ENCODE data around the gene OTUD7B.
"Not testable (repeated sequence)": the region's sequence is repeated elsewhere in the genome, so short reads cannot be mapped to it uniquely, and the experiment has no call there.

The OTUD7B gene

DNA sequence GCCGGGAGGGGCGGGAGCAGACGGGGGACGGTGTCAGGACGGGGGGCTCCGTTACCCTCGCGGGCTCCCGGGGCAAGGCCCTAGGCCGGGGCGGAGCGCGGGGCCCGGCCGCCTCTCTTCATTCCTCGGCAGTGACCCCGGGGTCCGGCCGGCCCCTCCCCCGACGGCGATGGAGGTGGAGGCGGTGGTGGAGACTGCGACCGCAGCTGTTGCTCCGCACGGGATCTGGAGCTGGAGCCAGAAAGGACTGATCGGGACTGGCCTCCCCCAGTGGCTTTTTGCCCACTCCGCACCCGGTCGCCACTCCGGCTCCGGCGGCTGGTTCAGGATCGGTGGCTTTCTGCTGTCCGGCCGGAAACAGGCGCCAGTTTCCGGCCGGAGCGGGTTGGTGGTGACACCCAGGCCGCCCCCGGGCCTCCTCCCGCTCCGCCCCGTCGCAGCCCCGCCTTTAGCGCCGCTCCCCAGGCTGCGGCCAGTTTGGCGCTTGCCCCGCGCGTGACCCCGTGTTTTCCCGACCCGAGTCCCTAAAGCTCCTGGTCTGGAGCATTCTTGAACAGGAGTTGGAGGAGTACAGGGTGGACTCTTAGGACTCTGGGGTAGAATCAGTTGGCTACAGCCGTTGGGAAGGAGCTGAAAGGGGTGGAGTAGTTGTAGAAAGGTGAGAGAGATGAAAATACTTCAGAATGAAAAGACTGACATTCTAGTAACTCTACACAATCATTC lies at the start of gene OTUD7B:
OTUD7B (minus strand) TSS at position 334 of the 723 bp plus-strand sequence. CDS start 33,216 bp downstream, outside the sequence.
- peak; percentile 90 to 99 for DNase-seq

DNA sequence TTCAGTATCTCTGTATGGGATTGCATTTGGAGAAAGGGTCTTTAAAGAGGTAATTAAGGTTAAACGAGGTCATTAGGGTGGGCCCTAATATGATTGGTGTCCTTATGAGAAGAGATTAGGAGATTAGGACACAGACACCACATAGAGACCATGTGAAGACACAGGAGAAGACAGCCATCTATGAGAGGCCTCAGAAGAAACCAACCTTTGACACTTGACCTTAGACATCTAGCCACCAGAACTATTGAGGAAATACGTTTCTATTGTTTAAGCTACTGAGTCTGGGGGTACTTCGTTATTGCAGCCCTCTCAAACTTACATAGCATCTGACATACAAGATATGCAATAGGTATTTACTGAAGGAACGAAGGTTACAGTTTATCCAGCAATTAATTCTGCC lies 49.7 kb upstream of the OTUD7B start:
- DNase-seq, result no peak

DNA sequence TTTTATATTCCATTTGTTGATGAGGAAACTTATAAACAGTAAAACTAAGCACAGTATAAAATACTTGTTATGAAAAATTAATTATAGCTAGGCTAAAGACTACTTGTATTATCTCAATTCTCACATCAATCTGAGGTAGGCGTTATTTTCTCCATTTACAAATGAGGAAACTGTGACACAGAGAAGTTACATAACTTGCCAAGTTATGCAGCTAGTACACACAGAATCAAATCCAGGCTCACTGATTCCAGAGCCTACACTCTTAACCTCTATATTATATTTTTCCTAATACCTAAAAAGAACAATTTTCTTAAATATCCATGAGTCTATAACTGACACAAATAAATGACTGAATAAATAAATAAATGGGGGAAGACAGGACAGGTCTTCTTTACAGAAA lies 45.9 kb upstream of the OTUD7B start:
- DNase-seq, result no peak

DNA sequence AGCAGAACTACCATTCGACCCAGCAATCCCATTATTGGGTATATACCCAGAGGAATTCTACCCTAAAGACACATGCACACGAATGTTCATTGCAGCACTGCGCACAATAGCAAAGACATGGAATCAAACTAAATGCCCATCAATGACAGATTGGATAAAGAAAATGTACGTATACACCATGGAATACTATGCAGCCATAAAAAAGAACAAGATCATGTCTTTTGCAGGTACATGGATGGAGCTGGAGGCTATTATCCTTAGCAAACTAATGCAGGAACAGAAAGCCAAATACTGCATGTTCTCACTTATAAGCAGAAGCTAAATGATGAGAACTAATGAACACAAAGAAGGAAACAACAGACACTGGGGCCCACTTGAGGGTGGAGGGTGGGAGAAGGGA lies 45.0 kb upstream of the OTUD7B start:
- DNase-seq, result not testable (repeated sequence)

DNA sequence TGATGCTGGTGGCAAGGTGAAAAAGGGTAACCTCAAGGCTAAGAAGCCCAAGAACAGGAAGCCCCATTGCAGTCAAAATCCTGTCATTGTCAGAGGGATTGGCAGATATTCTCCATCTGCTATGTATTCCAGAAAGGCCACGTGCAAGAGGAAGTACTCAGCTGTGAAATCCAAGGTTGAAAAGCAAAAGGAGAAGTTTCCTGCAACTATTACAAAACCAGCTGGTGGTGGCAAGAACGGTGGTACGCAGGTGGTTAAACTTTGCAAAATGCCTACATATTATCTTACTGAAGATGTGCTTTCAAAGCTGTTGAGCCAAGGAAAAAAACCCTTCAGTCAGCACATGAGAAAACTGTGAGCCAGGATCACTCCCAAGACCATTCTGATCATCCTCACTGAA lies 43.4 kb upstream of the OTUD7B start:
- DNase-seq, result peak in 1 of 2 experiments; percentile 78

DNA sequence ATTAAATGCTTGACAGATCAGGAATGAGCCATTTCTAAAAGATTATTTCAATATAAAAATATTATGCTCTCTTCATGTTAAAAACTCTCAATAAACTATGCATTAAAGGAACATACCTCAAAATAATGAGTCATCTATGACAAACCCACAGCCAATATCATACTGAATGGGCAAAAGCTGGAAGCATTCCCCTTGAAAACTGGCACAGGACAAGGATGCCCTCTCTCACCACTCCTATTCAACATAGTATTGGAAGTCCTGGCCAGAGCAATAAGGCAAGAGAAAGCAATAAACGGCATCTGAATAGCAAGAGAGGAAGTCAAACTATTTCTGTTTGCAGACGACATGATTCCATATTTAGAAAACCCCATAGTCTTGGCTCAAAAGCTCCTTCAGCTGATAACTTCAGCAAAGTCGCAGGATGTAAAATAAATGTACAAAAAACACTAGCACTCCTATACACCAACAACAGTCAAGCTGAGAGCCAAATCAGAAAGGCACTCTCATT lies 41.4 kb upstream of the OTUD7B start:
- DNase-seq, result not testable (repeated sequence)

DNA sequence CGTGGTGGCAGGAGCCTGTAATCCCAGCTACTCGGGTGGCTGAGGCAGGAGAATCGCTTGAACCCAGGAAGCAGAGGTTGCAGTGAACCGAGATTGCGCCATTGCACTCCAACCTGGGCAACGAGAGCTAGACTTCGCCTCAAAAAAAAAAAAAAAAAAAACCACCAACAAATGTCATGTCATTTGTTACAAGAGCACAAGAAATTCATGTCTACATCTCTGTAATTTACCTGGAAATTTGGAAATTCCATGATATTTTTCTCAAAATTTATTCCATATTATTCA lies 40.5 kb upstream of the OTUD7B start:
- no peak for DNase-seq

DNA sequence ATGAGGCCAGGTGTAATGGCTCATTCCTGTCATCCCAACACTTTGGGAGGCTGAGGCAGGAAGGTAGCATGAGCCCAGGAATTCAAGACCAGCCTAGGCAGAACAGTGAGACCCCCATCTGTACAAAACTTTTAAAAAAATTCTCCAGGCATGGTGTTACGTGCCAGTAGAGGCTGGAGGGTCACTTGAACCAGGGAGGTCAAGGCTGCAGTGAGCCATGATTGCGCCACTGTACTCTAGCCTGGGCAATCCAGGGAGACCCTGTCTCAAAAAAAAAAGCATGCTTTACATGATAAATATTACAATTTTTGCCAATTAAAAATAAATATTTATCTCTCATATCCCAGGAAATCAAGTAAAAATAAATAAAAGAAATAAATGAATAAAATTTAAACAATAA lies 39.4 kb upstream of the OTUD7B start:
- no peak for DNase-seq

DNA sequence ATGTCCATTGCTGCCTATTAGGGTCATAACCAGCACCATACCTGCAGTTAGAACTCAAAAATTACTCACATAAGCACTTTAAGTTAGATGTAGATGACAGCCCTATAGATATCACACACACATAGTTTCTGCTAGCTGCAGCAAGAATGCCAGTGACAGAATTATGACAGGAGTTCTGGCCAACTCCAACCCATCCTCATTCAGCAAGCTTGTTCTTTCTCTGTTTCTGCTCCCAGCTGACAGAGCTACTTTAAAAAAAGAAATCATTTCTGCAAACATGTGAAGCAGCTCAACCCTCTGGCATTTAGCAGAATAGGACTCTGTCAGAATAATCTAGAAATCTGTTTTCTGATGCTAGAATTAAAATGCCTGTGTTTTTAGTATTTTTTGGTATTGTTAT lies 23.8 kb upstream of the OTUD7B start:
- no peak for DNase-seq

DNA sequence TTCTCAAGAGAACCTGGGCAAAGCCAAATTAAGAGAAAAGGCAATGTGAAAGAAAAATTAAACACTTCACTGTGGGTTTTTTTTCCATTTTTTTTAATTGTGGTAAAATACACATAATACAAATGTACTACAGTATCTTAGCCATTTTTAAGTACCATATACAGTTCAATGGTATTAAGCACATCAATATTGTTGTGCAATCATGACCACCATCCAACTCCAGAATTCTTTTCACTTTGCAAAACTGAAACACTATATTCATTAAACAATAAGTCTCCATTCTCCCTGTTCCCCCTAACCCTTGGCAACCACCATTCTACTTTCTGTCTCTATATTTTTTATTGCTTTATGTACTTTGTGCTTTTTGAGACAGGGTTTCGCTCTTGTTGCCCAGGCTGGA lies 17.8 kb upstream of the OTUD7B start:
- no peak for DNase-seq

DNA sequence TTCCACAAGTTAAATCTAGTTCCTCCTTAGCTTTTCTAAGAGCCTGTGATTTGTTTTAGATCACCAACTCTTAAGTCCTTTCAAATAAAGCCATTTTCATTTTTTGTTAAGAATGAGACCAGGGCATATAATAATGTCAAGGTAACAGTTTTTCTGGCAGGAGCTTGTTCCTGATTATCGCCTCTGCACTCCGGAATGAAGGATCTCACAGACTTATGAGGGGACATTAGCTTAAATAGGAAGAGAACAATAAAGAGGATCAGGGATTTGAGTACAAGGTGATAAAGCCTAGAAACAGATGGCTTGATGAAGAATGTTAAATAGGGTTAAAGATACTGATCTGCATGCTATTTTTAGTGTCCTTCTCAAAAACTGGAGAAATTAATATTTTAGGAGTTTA lies 13.6 kb upstream of the OTUD7B start:
- no peak for DNase-seq

DNA sequence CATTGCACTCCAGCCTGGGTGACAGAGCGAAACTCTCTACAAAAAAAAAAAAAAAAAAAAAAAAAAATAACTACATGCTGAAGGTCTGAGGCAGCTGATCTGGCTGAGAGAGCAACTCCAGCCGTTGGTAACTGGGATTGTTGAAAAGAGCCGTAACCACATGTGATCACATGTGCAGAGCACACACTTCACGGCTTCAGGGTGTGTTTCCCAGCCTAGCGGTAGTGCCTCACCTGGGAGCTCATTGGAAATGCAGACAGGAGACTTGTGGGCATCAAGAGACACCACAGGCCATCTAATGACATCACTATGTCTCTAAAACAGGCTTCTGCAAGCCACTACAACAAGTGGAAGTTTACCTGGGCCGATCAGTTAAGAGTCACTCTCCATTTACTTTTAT lies 11.8 kb upstream of the OTUD7B start:
- DNase-seq, result peak; percentile 22 to 41

DNA sequence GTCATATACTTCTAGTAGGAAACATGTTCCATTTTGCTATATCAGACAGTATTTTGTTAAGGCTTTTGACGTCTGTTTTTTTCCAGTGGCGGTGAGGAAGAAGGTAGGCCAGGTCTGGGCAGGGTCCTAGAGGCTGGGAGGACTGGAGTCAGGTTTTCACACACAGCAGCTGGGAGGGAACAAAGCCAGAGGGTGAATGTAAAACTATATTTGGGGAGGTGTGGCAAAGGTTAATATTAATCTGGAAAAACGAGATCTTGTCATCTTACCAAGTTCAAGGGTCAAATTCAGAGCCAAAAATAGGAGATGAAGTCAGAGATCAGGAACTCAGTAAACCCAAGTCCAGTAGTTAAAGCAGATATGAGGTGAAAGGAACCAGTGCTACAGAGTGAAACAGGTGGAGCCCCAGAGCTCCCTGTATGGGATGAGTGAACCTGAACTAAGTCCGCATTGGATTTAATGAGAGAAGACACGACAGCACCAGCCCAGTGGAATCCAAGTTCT lies 10.7 kb upstream of the OTUD7B start:
- DNase-seq, result no peak

DNA sequence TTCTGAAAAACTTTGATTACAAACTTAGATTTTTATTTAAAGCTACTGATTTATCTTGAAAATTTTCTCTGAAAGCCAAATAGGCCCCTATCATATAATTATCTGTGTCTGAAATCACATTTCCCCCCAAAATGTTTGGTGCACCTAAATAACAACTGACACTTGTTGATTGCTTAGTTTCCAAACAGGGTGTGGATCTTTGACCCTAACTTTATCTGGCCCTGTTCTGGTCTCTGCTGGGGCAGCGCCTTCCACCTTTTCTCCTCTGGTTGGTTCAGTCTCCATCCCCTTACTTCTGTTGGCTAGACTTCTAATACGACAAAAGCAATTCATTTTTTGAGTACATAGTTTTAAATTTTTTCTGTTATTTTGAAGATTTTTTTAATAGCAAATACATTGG lies 10.2 kb upstream of the OTUD7B start:
- DNase-seq, result no peak

DNA sequence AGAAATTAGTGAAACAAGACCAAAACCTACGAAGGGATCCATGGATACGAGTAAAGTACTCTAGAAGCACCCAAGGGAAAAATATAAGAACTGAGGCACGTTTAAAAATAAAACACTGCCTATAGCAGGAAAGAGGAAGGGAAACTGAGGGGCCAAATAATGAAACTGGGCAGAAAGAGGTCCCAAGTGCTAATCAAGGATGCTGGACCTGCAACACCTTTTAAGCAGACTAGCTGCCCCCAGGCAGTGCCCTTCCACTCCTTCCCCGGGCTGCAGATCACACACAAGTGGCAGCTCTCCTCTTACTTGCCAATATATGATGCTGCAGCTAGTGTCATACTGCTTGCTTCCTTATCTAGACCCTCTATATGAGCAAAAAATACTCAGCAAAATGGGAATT lies 7.6 kb upstream of the OTUD7B start:
- no peak for DNase-seq

DNA sequence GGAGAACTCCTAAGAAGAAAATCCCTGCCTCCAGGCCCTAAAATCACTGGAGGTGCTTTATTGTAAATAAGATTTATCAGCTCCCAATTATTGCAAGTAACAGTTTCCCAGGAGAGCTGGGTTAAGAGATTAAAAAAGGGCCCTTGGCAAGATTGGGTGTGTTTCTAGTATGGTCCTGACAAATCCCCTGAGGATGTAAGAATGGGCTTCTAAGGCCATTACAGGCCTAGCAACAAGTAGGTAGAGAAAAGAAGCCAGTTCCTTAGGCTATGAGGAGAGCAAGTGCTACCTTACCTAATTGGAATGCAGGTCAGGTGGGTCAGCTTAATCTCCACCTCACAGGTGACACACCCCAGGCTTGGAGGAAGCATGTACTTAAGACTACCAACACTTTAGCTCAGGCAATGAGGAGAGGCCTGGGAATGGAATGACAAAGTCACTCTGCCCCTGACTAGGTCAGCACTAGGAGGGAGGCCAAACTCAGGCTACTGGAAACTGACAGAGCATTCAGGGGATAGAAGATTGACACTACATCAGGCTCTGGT lies 6.8 kb upstream of the OTUD7B start:
- DNase-seq, result no peak

DNA sequence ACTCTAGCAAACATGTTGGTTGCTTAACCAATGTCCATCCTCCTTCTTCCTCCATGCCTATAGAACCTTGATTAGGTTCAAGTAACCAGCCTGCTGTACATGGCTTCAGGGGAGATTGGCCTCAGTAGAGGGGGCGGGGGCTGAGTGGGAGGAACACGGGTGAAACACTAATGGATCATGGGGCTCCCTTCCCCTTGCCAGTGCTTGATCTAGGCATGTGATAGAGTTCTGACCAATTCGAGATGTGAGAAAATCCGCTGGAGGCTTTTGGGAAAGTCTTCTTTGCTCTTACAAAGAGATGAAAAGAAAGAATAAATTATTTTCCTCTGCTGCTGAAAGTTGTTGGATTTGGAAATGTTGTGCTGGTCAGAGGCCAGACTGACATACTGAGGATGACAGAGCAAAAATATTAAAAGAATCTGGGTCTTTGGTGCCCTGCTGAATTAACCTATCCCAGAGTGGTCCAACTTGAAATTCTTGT lies 5.2 kb upstream of the OTUD7B start:
- DNase-seq, result no peak

DNA sequence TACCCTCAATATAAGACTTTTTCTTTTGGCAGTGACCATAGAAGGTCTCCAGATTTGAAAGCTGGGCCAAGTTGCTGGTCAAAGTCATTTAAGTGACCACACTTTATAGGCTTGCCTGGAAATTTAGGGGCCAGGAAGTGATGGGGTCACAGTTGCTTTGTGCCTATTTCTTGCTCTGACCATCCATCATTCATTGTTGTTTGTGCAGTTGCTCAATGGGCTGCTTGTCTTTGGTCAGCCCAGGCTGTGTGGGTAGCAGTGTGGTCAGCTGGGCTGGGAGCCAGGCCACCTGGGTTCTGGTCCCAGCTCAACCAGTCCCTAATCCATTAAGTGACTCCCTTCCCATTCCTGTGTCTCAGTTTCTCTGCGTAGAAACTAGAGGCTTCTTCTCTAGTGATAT lies 2.1 kb upstream of the OTUD7B start:
- no peak for DNase-seq

DNA sequence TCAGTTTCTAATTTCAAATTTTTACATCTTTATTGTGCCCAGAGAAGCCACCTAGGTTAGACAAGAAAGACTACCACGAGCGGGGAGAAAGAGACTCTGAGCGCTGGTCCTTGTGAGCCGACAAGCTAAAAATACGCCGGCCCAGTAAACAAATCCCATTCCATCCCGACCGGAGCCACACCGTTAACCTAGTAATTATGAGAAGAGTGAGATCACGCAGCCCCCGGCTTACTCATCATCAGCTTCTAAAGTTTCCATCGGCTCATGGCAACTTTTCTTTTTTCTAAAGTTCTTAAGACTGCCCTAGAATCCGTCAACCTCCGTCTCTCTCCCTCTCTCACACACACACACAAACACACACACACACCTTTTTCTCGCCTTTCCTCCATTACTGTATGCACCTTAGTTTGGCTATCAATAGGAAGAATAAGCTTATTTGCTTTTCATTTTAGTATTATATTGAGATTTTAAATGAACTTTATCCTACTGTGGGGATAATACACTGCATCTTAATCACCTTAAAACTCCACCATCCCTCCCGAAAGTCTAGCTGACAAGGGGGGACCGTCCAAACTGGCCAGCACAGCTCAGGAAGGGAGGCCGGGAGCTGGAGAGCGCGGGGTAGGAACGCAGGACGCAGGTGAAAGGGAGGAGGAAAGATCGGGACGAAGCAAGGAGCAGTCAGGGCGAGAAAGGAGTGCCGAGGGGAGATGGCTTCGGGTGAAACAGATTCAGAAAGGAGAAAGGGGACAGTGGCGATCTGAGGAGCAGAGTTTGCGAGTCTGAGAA lies 728 bp downstream of the OTUD7B start:
- DNase-seq, result peak; percentile 78 to 94

DNA sequence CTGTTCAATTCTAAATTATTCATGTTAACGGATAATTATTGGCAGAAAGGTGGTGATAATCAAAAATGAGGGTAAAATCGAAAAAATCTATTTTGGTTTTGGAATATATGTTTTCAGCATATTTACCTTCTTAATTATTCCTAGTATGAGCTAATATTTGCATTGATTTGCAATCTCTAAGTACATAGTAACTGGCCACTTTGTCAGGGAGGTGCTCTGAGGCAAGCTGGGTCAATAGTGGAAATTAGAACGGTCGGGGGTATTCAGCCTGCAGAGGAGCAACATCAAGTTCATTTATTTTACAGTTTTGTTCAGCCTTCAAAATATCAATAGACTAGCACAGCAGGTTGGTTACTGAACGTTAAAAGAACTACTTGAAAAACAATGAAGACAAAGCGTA lies 1.8 kb downstream of the OTUD7B start:
- DNase-seq, result peak; percentile 52 to 61

DNA sequence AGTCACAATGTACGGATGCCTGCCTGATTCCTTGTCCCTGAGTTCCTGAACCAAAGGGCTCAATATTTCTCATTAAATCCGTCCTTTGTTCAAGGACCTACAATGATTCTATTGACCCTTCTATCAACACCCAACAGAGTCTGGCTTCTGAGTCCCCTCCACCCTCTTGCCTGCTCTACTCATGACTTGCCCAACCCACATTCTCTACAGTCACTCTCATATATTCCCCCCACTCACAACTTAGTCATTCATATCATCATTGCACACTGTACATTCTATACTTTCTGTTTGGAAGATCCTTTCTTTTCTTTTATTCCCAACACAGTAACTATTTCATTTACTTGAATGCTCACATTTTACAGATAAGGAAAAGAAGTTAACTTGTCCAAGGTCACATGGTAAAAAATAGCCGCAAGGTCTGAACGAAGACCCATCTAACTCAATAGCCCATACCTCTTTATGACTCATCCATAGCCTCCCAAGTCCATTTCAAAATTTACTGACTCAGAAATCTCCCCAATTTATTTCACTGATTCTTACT lies 3.6 kb downstream of the OTUD7B start:
- DNase-seq, result no peak

DNA sequence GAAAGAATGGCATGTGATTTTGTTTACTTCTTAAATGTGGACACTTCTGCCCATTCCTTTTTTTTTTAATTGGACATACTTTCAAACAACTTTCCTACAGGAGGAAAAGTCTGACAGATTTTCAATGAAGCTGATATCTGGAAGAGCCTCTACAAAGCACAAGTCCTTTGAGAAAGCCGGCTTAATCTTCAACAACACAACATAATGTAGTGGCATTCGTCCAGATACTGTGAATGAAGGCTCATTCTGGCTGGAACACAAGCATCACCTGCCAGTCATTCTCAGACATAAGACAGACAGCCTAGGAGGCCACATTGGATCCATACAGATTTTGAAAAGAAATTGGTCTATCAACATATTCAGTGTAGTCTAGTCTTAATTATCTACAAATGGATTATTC lies 4.9 kb downstream of the OTUD7B start:
- DNase-seq, result no peak

DNA sequence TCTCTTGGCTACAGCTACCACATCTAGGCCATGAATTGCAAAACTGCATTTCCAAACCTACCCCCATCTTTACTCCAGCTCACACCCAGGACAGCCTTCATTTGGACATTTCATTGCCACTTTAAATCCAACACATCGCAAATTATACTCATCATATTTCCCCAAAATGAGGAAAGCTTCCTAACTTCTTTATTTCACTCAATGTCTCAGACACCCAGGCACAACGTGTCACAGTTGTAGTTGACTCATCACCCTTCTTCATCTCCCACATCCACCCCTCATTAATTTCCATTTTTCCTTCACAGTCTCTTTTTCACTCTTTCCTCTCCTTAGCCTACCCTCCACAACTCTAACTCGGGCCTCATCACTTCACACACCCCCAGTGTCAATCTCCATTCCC lies 6.7 kb downstream of the OTUD7B start:
- DNase-seq, result no peak

DNA sequence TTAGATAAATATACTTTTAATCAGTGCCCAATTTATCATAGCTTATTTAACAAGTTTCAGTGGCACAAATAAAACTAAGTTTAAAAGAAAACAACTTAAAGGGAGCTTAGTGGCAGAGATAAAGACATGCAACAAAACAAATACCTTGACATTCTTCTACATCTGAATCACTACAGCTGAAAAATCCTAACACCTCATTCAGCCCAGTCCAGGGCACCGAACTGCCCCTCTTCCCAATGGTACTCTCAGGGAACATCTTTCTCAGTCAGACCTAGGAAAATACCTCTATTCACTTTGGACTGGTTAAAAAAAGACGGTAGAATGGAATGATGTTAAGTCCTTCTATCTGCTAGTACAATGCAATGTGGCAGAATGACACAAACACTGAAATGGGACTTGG lies 8.3 kb downstream of the OTUD7B start:
- DNase-seq, result no peak

Measured in NCI-H526 (cell line).